ENCODE measurements around the gene LGALS1. TPM values are rescaled to one million over a fixed set of nuclear protein-coding genes. Genes with fewer than 3 reads are reported as not detected.

LGALS1 gene
- total RNA-seq, 2 experiments from 2014 or later = 1,392 to 1,515 TPM

- DNase-seq (peak; percentile 63), ATAC-seq (peak; percentile 1)
- peaks cover 20% of the 10 kb centered on the region for H3K36me3 Mint-ChIP-seq
- H3K4me1 Mint-ChIP-seq = peaks cover 57% of the 10 kb centered on the region
- H3K27me3 Mint-ChIP-seq = no peaks in the 10 kb centered on the region
- CTCF ChIA-PET = interaction anchor here (0.8 to 41.1 kb wide), 9 partner anchors 10 to 141 kb away, joined by 3 to 1064 read pairs (median 11); partner anchors contain the start of genes GGA1, NOL12, PDXP and SH3BP1
- H3K9me3 Mint-ChIP-seq (ENCODE audit: low read depth) = no peaks in the 10 kb centered on the region
- peak overlapping the region; percentile 83 for H3K4me3 Mint-ChIP-seq
- H3K27ac Mint-ChIP-seq = peak overlapping the region; percentile 97
Observed at GRCh38 chr22:37675930-37676735, 697 bp downstream of the LGALS1 start.

GRCh38 chr22:37676736-37677492 lies 1.5 kb downstream of the LGALS1 start:
- Mint-ChIP-seq H3K27ac (peak overlapping the region; percentile 97), H3K4me3 (peak overlapping the region; percentile 83), H3K27me3 (no peaks in the 10 kb centered on the region), H3K36me3 (peaks cover 20% of the 10 kb centered on the region), H3K9me3 (ENCODE audit: low read depth) (no peaks in the 10 kb centered on the region), H3K4me1 (peaks cover 64% of the 10 kb centered on the region)
- DNase-seq (peak; percentile 96), ATAC-seq (peak; percentile 70)
- CTCF ChIA-PET = interaction anchor here (0.6 to 41.1 kb wide), 8 partner anchors 9 to 97 kb away, joined by 3 to 1064 read pairs (median 5); partner anchors contain the start of genes GGA1, LGALS2, NOL12 and PDXP

DNA sequence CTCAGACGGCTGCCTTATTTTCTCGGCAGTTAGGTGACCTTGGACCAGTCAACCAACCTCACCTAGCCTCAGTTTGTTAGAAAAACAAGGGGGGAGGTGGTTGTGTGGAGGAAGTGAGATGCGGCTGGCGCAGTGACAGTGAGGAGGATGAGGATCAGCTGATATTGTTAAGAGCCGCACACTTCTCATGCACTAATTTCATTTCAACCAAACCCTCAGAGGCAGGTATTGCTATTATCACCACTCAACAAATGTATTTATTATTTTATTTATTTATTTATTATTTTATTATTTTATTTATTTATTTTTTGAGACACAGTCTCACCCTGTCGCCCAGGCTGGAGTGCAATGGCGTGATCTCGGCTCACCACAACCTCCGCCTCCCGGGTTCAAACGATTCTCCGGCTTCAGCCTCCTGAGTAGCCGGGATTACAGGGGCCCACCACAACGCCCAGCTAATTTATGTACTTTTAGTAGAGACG lies 2.1 kb downstream of the LGALS1 start:
- H3K4me1 Mint-ChIP-seq = peaks cover 58% of the 10 kb centered on the region
- peak overlapping the region; percentile 83 for H3K4me3 Mint-ChIP-seq
- H3K9me3 Mint-ChIP-seq (ENCODE audit: low read depth) = no peaks in the 10 kb centered on the region
- no peaks in the 10 kb centered on the region for H3K27me3 Mint-ChIP-seq
- DNase-seq (no peak), ATAC-seq (peak; percentile 10)
- CTCF ChIA-PET = interaction anchor here (0.6 to 41.1 kb wide), 8 partner anchors 8 to 97 kb away, joined by 3 to 1064 read pairs (median 4); partner anchors contain the start of genes GGA1, LGALS2, NOL12 and PDXP
- H3K27ac Mint-ChIP-seq = peak overlapping the region; percentile 97
- H3K36me3 Mint-ChIP-seq = peaks cover 20% of the 10 kb centered on the region

DNA sequence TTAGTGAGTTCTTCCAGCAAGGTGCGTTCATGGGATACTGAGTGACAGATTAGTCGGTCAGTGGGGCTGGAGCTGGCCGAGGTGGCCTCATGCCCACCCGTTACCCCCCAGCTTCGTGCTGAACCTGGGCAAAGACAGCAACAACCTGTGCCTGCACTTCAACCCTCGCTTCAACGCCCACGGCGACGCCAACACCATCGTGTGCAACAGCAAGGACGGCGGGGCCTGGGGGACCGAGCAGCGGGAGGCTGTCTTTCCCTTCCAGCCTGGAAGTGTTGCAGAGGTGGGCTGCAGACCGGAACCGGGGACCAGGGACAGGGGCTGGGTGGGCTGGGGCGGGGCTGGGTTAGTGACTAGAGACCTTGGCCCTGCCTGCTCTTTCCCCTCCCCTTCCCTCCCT lies 2.9 kb downstream of the LGALS1 start:
- DNase-seq = no peak
- no peak for ATAC-seq
- H3K9me3 Mint-ChIP-seq (ENCODE audit: low read depth) = no peaks in the 10 kb centered on the region
- H3K4me3 Mint-ChIP-seq = peak overlapping the region; percentile 83
- peaks cover 50% of the 10 kb centered on the region for H3K4me1 Mint-ChIP-seq
- CTCF ChIA-PET = interaction anchor here (0.8 to 41.1 kb wide), 5 partner anchors 19 to 70 kb away, joined by 3 to 1064 read pairs (median 75); partner anchors contain the start of genes GGA1, PDXP and SH3BP1
- H3K27ac Mint-ChIP-seq = peak overlapping the region; percentile 97
- H3K27me3 Mint-ChIP-seq = no peaks in the 10 kb centered on the region
- H3K36me3 Mint-ChIP-seq = peaks cover 20% of the 10 kb centered on the region

DNA sequence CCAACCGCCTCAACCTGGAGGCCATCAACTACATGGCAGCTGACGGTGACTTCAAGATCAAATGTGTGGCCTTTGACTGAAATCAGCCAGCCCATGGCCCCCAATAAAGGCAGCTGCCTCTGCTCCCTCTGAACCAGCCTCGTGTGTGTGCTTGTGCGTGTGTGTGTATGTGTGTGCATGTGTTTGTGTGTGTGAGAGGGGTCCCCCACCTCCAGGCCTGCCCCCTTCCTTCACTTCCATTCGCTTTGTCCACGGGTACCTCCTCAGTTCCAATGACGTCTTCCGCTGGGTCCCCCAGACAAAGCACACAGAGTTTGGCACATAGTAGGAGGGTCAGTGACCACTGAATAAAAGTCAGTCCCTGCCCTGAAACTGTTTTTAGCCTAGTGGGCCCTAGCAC lies 4.2 kb downstream of the LGALS1 start:
- Mint-ChIP-seq H3K36me3 (peaks cover 20% of the 10 kb centered on the region), H3K4me1 (peaks cover 40% of the 10 kb centered on the region), H3K27ac (peak overlapping the region; percentile 41), H3K4me3 (no peak overlapping the region), H3K27me3 (no peaks in the 10 kb centered on the region), H3K9me3 (ENCODE audit: low read depth) (no peaks in the 10 kb centered on the region)
- DNase-seq (no peak), ATAC-seq (no peak)
- CTCF ChIA-PET = interaction anchor here (2.2 to 41.1 kb wide), 4 partner anchors 12 to 70 kb away, joined by 14 to 1064 read pairs (median 141); partner anchors contain the start of genes GGA1, PDXP and SH3BP1

- Mint-ChIP-seq H3K4me3 (no peak overlapping the region), H3K27me3 (no peaks in the 10 kb centered on the region), H3K9me3 (ENCODE audit: low read depth) (no peaks in the 10 kb centered on the region), H3K27ac (peak overlapping the region; percentile 60), H3K36me3 (peaks cover 20% of the 10 kb centered on the region), H3K4me1 (peaks cover 37% of the 10 kb centered on the region)
- ATAC-seq (no peak), DNase-seq (no peak)
- CTCF ChIA-PET = interaction anchor here (1.4 to 41.1 kb wide), 8 partner anchors 9 to 142 kb away, joined by 4 to 1064 read pairs (median 12); partner anchors contain the start of genes GGA1, PDXP and SH3BP1
Observed at GRCh38 chr22:37680191-37680851, 4.9 kb downstream of the LGALS1 start.

DNA sequence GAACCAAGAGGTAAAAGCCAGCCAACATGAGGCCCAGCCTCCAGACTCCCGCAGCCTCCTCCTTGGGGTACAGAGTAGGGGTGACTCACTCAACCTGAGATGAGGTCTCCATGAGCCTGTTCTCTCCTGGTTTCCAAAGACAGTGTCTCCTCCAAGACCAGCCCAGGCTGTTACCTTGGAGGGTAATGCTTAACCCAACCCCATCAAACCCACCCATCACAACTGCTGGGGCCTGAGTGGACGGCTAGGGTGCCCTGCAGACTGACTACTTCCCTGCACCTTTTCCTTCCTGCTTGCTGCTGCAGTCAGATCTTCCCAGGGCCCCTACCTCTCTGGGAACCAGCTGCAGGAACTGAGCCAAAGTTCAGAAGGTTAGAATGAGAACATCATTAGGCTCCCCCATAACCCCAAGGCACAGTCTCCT lies 5.6 kb downstream of the LGALS1 start:
- H3K27me3 Mint-ChIP-seq = no peaks in the 10 kb centered on the region
- H3K4me1 Mint-ChIP-seq = peaks cover 38% of the 10 kb centered on the region
- ATAC-seq = no peak
- peak overlapping the region; percentile 60 for H3K27ac Mint-ChIP-seq
- CTCF ChIA-PET = interaction anchor here (0.6 to 41.1 kb wide), 14 partner anchors 10 to 143 kb away, joined by 3 to 1064 read pairs (median 4); partner anchors contain the start of genes GGA1, PDXP, SH3BP1 and TRIOBP
- DNase-seq = no peak
- no peaks in the 10 kb centered on the region for H3K9me3 Mint-ChIP-seq (ENCODE audit: low read depth)
- H3K36me3 Mint-ChIP-seq = peaks cover 20% of the 10 kb centered on the region
- no peak overlapping the region for H3K4me3 Mint-ChIP-seq

DNA sequence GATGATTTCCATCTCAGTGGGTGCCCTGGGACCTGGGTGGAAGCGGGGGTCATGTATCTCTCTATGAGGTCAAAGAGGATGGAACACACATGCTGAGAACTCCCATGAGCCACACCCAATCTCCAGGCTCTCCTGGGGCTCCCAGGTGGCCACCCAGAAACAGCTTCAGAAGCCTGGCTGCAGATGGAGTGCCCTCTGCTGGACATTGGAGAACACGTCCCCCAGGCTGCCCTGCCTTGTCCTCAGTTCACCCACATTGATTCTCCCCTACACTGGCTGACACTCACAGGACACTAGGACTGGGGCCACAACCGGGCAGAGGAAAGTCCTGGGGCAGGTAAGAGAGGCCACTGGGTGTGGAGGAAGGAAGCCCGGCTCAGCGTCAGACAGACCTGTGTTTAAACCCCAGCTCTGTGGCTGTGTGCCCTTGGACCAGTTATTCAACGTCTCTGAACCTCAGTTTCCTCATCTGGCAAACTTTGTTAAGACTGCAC lies 6.2 kb downstream of the LGALS1 start:
- H3K4me3 Mint-ChIP-seq = no peak overlapping the region
- peak; percentile 85 for DNase-seq
- no peaks in the 10 kb centered on the region for H3K9me3 Mint-ChIP-seq (ENCODE audit: low read depth)
- peaks cover 20% of the 10 kb centered on the region for H3K36me3 Mint-ChIP-seq
- CTCF ChIA-PET = interaction anchor here (0.6 to 41.1 kb wide), 14 partner anchors 9 to 144 kb away, joined by 3 to 1064 read pairs (median 4); partner anchors contain the start of genes GGA1, PDXP, SH3BP1 and TRIOBP
- H3K27ac Mint-ChIP-seq = peak overlapping the region; percentile 60
- peak; percentile 25 for ATAC-seq
- no peaks in the 10 kb centered on the region for H3K27me3 Mint-ChIP-seq
- H3K4me1 Mint-ChIP-seq = peaks cover 40% of the 10 kb centered on the region

DNA sequence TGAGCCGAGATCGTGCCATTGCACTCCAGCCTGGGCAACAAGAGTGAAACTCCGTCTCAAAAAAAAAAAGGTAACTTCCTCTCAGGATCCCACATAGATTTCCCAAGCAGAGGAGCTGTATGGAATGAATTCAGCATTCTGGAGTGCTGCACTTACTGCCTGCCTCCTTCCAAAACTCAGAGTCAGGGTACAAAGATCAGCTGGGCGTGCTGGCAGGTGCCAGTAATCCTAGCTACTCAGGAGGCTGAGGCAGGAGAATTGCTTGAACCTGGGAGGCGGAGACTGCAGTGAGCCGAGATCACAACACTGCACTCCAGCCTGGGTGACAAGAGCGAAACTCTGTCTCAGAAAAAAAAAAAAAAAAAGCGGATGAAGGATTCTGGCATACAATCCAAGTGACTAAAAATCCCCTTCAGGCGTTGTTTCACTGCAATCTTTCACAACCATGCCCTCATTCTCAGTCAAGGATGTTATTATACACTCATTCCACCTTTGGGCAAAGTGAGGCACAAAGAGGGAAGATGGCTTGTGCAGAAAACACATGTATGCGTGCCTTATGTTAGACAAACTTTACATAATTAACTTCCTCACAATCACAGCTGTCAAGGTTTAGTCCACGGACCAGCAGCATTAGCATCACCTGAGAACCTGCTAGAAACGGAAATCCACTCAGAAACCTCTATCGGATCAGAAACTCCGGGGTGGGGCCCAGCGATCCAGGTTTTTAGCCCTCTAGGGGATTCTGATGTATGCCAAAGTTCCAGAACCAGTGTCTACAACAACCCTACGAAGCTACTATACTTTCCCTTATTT lies 9.6 kb downstream of the LGALS1 start:
- Mint-ChIP-seq H3K4me1 (peaks cover 38% of the 10 kb centered on the region), H3K27me3 (no peaks in the 10 kb centered on the region), H3K27ac (no peak overlapping the region), H3K36me3 (peaks cover 11% of the 10 kb centered on the region), H3K4me3 (no peak overlapping the region), H3K9me3 (ENCODE audit: low read depth) (no peaks in the 10 kb centered on the region)
- CTCF ChIA-PET = interaction anchor here (0.7 to 41.1 kb wide), 9 partner anchors 8 to 135 kb away, joined by 3 to 1064 read pairs (median 5); partner anchors contain the start of genes GCAT, GGA1, LGALS1 and PDXP
- ATAC-seq (no peak), DNase-seq (no peak)

DNA sequence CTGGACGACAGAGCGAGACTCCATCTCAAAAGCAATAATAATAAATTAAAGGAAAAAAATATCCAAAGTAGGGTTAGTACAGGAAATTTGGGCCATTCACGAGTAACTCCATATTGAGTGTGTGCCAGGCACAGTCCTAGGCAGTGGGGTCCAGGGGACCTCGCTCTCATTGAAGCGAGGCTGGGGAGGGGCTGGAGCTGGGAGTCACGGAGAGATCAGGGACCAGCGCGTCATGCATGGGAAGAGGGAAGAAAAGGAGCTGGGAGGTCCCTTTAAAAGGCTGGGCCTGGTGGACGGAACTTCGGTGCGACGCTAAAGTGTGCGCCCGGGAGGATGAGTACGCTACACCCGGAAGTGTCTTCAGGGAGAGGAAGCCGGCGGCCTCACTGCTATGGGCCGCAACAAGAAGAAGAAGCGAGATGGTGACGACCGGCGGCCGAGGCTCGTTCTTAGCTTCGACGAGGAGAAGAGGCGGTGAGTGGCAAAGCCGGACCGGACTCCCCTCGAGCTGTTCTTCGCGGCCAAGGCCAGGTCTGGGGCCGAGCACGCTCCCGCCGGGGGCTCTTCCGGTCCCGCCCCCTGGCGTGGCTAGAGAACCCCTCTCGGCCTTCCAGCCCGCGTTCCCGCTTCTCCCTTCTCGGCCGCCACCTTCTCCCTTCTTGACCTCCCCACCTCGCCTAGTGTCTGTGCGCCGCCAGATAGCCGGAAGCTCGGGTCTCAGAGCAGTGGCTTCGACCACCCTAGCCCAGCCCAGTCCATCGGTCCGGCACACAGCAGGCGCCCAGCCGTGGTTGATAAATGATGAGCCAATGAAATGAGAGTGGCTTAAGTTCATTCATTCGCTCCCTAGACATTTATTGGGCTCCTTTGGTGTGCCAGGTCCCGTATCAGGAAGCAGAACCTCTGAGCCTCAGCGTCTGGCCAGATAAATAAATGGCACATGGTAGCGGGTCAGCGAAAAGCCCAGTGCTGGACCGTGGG lies 10.9 kb downstream of the LGALS1 start, which contains the start of gene NOL12:
NOL12 (plus strand) TSS at position 342 of the 981 bp plus-strand sequence; CDS start at position 392, 50 bp downstream.
- H3K4me3 Mint-ChIP-seq = peak within 1 kb of the TSS; percentile 82

More for the DNA sequence above, 10.9 kb downstream of the LGALS1 start, which contains the start of gene NOL12:
- CTCF ChIA-PET = interaction anchor here (0.7 to 41.1 kb wide), 7 partner anchors 9 to 121 kb away, joined by 3 to 1064 read pairs (median 14); partner anchors contain the start of genes GCAT, GGA1, LGALS1 and PDXP
- H3K36me3 Mint-ChIP-seq = peaks cover 14% of the 10 kb centered on the region
- H3K27ac Mint-ChIP-seq = peak within 1 kb of the TSS; percentile 90
- ATAC-seq = peak; percentile 92
- H3K9me3 Mint-ChIP-seq (ENCODE audit: low read depth) = no peaks in the 10 kb centered on the region
- H3K27me3 Mint-ChIP-seq = no peaks in the 10 kb centered on the region
- DNase-seq = peak; percentile 85
- peaks cover 27% of the 10 kb centered on the region for H3K4me1 Mint-ChIP-seq
